Epithelial cell of esophagus (primary cell): Measurements from ENCODE around the gene SLC44A2.
"Not testable (repeated sequence)": the region's sequence is repeated elsewhere in the genome, so short reads cannot be mapped to it uniquely, and the experiment has no call there.

Experiments used
- DNase-seq: peaks from one replicate; pipeline ENCODE4 v3.0.0; 2010; ENCODE audit warnings: low read depth
- H3K4me3 ChIP-seq: 2 replicates; pipeline ENCODE4 v1.5.1; 2011; ENCODE audit warnings: mild to moderate bottlenecking, low read length, control low read depth
- TF ChIP-seq, protein P1 (sequence below): IDR thresholded peaks from 2 replicates; pipeline ENCODE4 v1.5.1; 2011; ENCODE audit warnings: low read depth, mild to moderate bottlenecking, low read length, control low read depth, inconsistent platforms; ENCODE audit not compliant: insufficient read depth; ENCODE audit errors: missing control alignments

SLC44A2 gene

DNA sequence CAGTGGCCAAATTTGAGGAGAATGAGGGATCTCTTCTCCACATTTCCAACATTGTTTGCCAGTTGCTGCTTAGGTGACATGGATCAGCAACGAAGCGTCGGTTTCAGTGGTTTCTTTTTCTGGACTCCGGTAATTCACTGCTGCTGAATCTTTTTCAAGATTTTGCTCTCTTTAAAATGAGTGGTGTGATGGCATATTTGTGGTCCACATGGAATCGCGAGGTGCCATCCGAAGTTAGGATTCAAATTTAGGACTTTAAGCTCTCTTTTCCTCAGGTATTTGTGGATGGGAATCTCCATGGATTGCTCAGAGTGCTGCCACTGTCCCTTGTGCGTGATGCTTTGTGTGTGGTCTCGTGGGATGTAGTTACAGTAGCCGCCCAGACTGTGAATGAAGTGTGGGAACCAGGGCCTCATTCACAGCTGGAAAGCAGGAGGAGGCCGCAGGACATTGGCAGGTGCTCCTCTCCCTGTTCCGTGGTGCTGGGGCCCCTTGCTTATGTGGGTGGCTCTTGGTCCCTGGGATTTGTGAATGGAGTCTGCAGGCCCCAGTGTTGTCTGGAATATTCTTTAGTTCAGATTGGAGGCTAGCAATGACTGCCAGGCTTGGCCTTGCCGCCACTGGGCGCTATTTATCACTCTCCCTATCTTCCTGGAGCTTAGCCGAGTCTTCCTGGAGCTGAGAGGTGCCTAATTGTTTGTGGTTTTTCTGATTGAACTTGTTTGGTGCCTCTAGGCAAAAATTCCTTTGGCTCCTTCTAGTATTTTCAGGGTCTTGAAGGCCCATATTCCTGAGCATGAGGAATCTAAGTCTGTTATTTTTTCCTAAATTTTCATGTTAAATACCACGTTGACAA lies 30.3 kb downstream of the SLC44A2 start:
- TF ChIP-seq, protein P1, sequence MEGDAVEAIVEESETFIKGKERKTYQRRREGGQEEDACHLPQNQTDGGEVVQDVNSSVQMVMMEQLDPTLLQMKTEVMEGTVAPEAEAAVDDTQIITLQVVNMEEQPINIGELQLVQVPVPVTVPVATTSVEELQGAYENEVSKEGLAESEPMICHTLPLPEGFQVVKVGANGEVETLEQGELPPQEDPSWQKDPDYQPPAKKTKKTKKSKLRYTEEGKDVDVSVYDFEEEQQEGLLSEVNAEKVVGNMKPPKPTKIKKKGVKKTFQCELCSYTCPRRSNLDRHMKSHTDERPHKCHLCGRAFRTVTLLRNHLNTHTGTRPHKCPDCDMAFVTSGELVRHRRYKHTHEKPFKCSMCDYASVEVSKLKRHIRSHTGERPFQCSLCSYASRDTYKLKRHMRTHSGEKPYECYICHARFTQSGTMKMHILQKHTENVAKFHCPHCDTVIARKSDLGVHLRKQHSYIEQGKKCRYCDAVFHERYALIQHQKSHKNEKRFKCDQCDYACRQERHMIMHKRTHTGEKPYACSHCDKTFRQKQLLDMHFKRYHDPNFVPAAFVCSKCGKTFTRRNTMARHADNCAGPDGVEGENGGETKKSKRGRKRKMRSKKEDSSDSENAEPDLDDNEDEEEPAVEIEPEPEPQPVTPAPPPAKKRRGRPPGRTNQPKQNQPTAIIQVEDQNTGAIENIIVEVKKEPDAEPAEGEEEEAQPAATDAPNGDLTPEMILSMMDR: peak; percentile 36
- DNase-seq: peak; percentile 49
- peak overlapping the region; percentile 90 for H3K4me3 ChIP-seq

DNA sequence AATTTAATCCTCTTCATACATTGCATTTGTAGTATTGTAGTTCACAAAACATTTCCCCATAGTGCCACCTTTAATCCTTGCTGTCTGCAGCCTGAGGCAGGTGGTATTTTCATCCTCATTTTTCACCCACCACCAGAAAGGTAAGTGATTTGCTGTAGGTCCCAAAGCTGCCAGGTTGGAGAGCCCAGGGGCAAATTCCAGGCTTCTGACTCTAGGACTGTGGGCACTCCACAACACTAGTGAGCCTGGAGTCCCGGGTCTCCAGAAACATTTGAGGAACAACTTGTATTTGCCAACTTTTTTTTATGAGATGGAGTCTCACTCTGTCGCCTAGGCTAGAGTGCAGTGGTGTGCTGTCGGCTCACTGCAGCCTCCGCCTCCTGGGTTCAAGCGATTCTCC lies 35.0 kb downstream of the SLC44A2 start:
- TF ChIP-seq, protein P1: no peak
- H3K4me3 ChIP-seq: no peak overlapping the region
- peak; percentile 43 for DNase-seq

DNA sequence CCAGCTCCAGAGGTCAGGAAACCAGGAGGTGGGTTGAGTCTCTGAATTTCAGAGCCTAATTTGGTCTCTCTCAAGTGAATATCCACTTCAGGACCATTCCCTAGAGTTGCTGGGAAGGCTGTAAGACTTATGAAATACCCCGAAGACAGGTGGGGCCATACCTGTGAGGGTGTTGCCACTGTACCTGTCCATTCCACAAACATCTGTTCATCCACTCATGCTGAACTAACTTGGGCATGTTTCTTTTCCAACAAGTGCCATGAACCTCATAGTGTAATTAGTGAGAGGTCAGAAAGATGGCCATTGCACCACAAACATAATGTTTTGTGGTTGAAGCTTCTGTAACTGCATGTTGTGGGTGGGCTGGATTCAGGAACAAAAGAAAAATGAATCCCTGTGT lies 36.6 kb downstream of the SLC44A2 start:
- H3K4me3 ChIP-seq: no peak overlapping the region
- TF ChIP-seq, protein P1: no peak
- DNase-seq: peak; percentile 52

DNA sequence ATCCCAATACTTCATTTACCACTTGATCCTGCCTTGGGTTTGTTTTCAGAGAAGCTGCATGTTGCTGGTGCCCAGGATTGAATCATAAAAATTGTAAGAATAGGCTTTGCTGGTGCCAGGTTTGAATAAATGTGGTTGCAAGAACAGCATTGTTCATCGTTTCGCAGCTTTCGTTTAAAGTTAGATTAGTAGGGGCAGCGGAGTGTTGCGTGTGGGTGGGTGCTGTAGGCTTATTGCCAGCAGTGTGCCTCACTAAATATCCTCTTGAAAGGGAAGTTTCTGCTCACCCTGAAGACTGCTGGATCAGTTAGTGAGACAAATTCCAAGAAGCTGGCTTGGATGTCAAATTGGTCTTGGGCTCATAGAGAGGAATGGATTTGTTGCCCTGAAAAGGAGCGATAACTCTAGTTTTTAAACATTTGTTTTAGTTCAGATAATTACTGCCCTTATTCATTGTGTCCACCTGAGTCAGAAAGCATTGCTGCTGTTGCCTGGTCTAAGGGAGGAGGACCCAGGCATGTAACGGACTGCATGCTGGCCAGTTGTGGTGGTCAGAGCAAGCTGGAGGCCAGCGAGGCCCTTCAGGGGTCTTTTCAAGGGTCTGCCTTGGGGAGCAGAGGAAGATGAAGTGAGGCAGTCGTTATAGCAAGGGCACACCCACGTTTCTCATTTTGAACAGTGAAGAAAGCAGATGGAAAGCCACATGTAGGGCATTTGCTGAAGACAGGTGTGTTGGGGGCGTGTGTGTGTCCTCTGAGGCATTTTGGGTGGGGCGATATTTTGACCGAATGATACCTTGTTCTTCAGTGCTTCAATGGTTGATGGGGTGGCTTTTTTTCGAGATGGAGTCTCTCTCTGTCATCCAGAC lies 37.3 kb downstream of the SLC44A2 start:
- TF ChIP-seq, protein P1: no peak
- no peak overlapping the region for H3K4me3 ChIP-seq
- no peak for DNase-seq

DNA sequence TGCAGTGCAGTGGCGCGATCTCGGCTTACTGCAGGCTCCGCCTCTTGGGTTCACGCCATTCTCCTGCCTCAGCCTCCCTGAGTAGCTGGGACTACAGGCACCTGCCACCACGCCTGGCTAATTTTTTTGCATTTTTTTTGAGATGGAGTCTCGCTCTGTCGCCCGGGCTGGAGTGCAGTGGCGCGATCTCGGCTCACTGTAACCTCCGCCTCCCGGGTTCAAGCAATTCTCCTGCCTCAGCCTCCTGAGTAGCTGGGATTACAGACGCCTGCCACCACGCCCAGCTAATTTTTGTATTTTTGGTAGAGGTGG lies 37.9 kb downstream of the SLC44A2 start:
- not testable (repeated sequence) for DNase-seq, H3K4me3 ChIP-seq

DNA sequence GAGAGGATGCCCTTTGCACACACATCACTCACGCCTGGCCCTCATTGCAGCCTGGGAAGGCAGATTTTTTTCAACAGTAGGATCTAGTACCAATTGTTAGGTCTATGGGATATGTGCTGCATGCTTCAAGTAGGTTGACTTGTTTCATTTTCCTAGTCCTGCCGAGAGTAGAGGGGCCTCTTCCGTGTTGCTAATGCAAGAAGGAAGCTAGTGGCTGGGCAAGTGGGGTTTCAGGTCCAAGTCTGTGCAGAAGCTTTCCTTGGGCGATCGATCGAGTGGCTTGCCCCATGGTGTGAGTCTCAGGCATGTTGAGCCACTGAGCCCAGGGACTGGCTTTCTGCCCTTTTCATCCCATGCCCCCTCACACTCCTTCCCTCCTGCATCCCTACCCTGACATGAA lies 42.5 kb downstream of the SLC44A2 start:
- DNase-seq: no peak
- no peak overlapping the region for H3K4me3 ChIP-seq

DNA sequence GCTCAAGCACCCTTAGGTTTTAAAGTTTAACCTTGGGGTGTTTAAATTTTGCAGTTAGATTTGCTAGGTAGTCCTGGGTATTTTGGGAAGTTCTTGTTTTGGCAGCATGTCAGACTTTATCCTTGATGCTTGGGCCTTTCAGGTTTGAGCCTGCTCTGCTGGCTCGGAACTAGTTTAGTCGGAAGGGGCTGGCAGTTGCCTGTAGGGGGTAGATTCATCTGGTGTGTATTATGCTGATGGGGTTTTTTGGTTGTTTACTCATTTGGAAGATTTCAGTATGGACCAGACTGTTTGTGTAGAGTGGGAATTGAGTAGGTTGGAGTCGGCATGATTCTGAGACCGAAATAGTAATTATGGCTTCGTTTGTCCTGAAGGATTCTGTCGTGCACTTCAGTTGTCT lies 43.9 kb downstream of the SLC44A2 start:
- TF ChIP-seq, protein P1: no peak
- peak; percentile 48 for DNase-seq
- H3K4me3 ChIP-seq: no peak overlapping the region

More for the DNA sequence above, 42.5 kb downstream of the SLC44A2 start:
- TF ChIP-seq, protein P1: no peak
